GM18951 (cell line): ENCODE results near the gene HSPB8.
"Not testable (repeated sequence)": the region's sequence is repeated elsewhere in the genome, so short reads cannot be mapped to it uniquely, and the experiment has no call there.

Experiments used
- POLR2A ChIP-seq: IDR thresholded peaks from 4 replicates; pipeline ENCODE4 v1.6.1; 2011; ENCODE audit warnings: mild to moderate bottlenecking; ENCODE audit not compliant: insufficient read length, insufficient read depth; ENCODE audit errors: extremely low read depth
- in situ Hi-C: fragments of 300-500 bp; cut with MboI; formaldehyde crosslinking; loops from one replicate; pipeline ENCODE4 v1.12.0; 2022; ENCODE audit warnings: low sequenced_read_pairs, mixed read lengths, inconsistent platforms; ENCODE audit not compliant: unreplicated experiment

HSPB8 gene

GRCh38 chr12:119204131-119204530, 25.4 kb downstream of the HSPB8 start:
- in situ Hi-C loops = no loop called here
- TF ChIP-seq POLR2A = no peak

GRCh38 chr12:119204671-119205285, 26.0 kb downstream of the HSPB8 start:
- no peak for TF ChIP-seq POLR2A

GRCh38 chr12:119206348-119207062, 27.8 kb downstream of the HSPB8 start:
- in situ Hi-C loops = no loop called here
- no peak for TF ChIP-seq POLR2A

More at GRCh38 chr12:119204671-119205285, 26.0 kb downstream of the HSPB8 start:
- in situ Hi-C loops = no loop called here

GRCh38 chr12:119207063-119207560, 28.4 kb downstream of the HSPB8 start:
- no peak for TF ChIP-seq POLR2A
- in situ Hi-C loops = no loop called here

GRCh38 chr12:119208626-119209061, 29.9 kb downstream of the HSPB8 start:
- in situ Hi-C loops = no loop called here
- TF ChIP-seq POLR2A = no peak

- in situ Hi-C loops = no loop called here
These were observed 33.2 kb downstream of the HSPB8 start for GRCh38 chr12:119211884-119212283.

GRCh38 chr12:119216084-119216483, 37.4 kb downstream of the HSPB8 start:
- in situ Hi-C loops = no loop called here

More at GRCh38 chr12:119211884-119212283, 33.2 kb downstream of the HSPB8 start:
- no peak for TF ChIP-seq POLR2A

GRCh38 chr12:119218875-119219274, 40.1 kb downstream of the HSPB8 start:
- in situ Hi-C loops = not testable (repeated sequence)

More at GRCh38 chr12:119216084-119216483, 37.4 kb downstream of the HSPB8 start:
- TF ChIP-seq POLR2A = no peak

GRCh38 chr12:119222222-119222951, 43.7 kb downstream of the HSPB8 start:
- in situ Hi-C loops = no loop called here
- no peak for TF ChIP-seq POLR2A

- TF ChIP-seq POLR2A = no peak
- in situ Hi-C loops = no loop called here
These were observed 46.7 kb downstream of the HSPB8 start for GRCh38 chr12:119225454-119225853.

- TF ChIP-seq POLR2A = no peak
- in situ Hi-C loops = no loop called here
These were observed 48.6 kb downstream of the HSPB8 start for GRCh38 chr12:119227292-119227691.

GRCh38 chr12:119229205-119229604, 50.5 kb downstream of the HSPB8 start:
- in situ Hi-C loops = no loop called here
- TF ChIP-seq POLR2A = no peak

- TF ChIP-seq POLR2A = no peak
- in situ Hi-C loops = no loop called here
These were observed 51.1 kb downstream of the HSPB8 start for GRCh38 chr12:119229837-119230236.
